HepG2 (cell line): ENCODE measurements around the gene ZNF134. TPM values are rescaled to one million over a fixed set of nuclear protein-coding genes. Genes with fewer than 3 reads are reported as not detected.

Experiments used
- ATAC-seq: fragments of 200-7000 bp; cut with Tn5 transposase; 3 replicates; pipeline ENCODE4 v1.9.1; 2020; ENCODE audit warnings: mild to moderate bottlenecking, moderate library complexity
- BruUV-seq: library from RNA; stranded (reverse); fragments of 400-500 nt; replicated peaks from 2 replicates; lab custom pipeline; 2021; lab: Mats Ljungman, UMichigan
- CTCF ChIA-PET: fragments of 300-600 bp; formaldehyde crosslinking; extraction: SDS; loops from one replicate; lab custom pipeline; 2021; ENCODE audit warnings: low total read pairs, inconsistent platforms, low intra/inter-chr PET ratio; lab: Yijun Ruan, JAX
- POLR2A ChIA-PET: fragments of 350-600 bp; sonication (Branson Sonifier 250); formaldehyde crosslinking; loops from one replicate; lab custom pipeline; 2020; ENCODE audit warnings: antibody characterized with exemption, inconsistent platforms; lab: Yijun Ruan, JAX
- DNase-seq: peaks from one replicate; pipeline ENCODE4 v3.0.0-alpha.2; 2015; ENCODE audit warnings: low spot score
- FAIRE-seq: peaks from 3 replicates; lab custom pipeline; 2011; peaks lifted over from hg19 to GRCh38; lab: Jason Lieb, UNC
- H2AFZ ChIP-seq: one replicate; pipeline ENCODE4 v1.6.1; 2011; ENCODE audit warnings: low read length, inconsistent platforms
- H3K27ac ChIP-seq: fragments of 300-600 bp; 3 replicates; pipeline ENCODE4 v1.8.0; 2011; ENCODE audit warnings: mixed run types, mild to moderate bottlenecking, mixed read lengths, low read length, inconsistent platforms; ENCODE audit not compliant: insufficient read depth; ENCODE audit errors: extremely low read length
- H3K27me3 ChIP-seq, 2 experiments: fragments of 200-600 bp in 1 of 2; 2 replicates in 1 of 2; 3 replicates in 1 of 2; pipeline versions ENCODE4 v1.6.0 to v1.8.0; 2011; ENCODE audit warnings: low read length in 2 of 2, mild to moderate bottlenecking in 2 of 2, moderate library complexity in 2 of 2, inconsistent platforms in 1 of 2; ENCODE audit not compliant: insufficient read depth in 2 of 2, control insufficient read depth in 1 of 2
- H3K36me3 ChIP-seq, 2 experiments: fragments of 200-600 bp in 1 of 2; replicated peaks in 1 of 2; 2 replicates in 1 of 2; 3 replicates in 1 of 2; pipeline versions ENCODE4 v1.5.1 to v1.8.0; 2011; ENCODE audit warnings: low read length in 2 of 2, inconsistent platforms in 1 of 2; ENCODE audit not compliant: insufficient read depth in 2 of 2, control insufficient read depth in 1 of 2
- H3K4me1 ChIP-seq: 2 replicates; pipeline ENCODE4 v1.5.1; 2012; ENCODE audit warnings: low read length, inconsistent platforms; ENCODE audit not compliant: insufficient read depth
- H3K4me2 ChIP-seq: 2 replicates; pipeline ENCODE4 v1.6.0; 2011; ENCODE audit warnings: low read depth, low read length, inconsistent platforms
- H3K4me3 ChIP-seq, 3 experiments: fragments of 200-600 bp in 1 of 3; sonication (generic), shearing (Covaris generic) in 1 of 3; replicated peaks in 1 of 3; 2 replicates each; pipeline ENCODE4 v1.5.1; 2011 to 2016; ENCODE audit warnings: low read length in 3 of 3, inconsistent platforms in 2 of 3, low read depth in 2 of 3, mild to moderate bottlenecking in 2 of 3, control low read depth in 1 of 3, mixed read lengths in 1 of 3; ENCODE audit not compliant: insufficient read depth in 1 of 3
- H3K79me2 ChIP-seq: one replicate; pipeline ENCODE4 v1.6.1; 2011; ENCODE audit warnings: low read length, inconsistent platforms; ENCODE audit not compliant: insufficient read depth
- H3K9ac ChIP-seq: 2 replicates; pipeline ENCODE4 v1.6.0; 2011; ENCODE audit warnings: mild to moderate bottlenecking, low read depth, low read length, inconsistent platforms; ENCODE audit not compliant: insufficient read depth
- H3K9me3 ChIP-seq: 2 replicates; pipeline ENCODE4 v1.5.1; 2012; ENCODE audit warnings: mild to moderate bottlenecking, low read length
- H4K20me1 ChIP-seq: 2 replicates; pipeline ENCODE4 v1.6.0; 2011; ENCODE audit warnings: inconsistent platforms, mild to moderate bottlenecking, low read length, moderate library complexity; ENCODE audit not compliant: insufficient read depth
- ARID2 ChIP-seq: sonication (generic); formaldehyde crosslinking; IDR thresholded peaks from 2 replicates; pipeline ENCODE4 v1.8.1; 2022; ENCODE audit warnings: mild to moderate bottlenecking, missing genetic modification reagents, borderline replicate concordance
- BATF2 ChIP-seq: sonication (generic); formaldehyde crosslinking; IDR thresholded peaks from 2 replicates; pipeline ENCODE4 v1.8.0; 2022; ENCODE audit warnings: mild to moderate bottlenecking, missing genetic modification reagents, moderate library complexity
- FLYWCH1 ChIP-seq: sonication (generic); formaldehyde crosslinking; IDR thresholded peaks from 2 replicates; pipeline ENCODE4 v1.8.1; 2023; ENCODE audit warnings: mild to moderate bottlenecking, missing genetic modification reagents
- MEIS1 ChIP-seq: sonication (generic); formaldehyde crosslinking; IDR thresholded peaks from 2 replicates; pipeline ENCODE4 v1.9.0; 2021; ENCODE audit warnings: mild to moderate bottlenecking, missing genetic modification reagents, moderate library complexity, borderline replicate concordance
- MLXIP ChIP-seq: sonication (generic); formaldehyde crosslinking; IDR thresholded peaks from 2 replicates; pipeline ENCODE4 v1.9.0; 2021; ENCODE audit warnings: missing genetic modification reagents, borderline replicate concordance
- NCOR1 ChIP-seq: fragments of 200-600 bp; sonication (generic); IDR thresholded peaks from 2 replicates; pipeline ENCODE4 v1.7.0; 2017; ENCODE audit warnings: antibody characterized with exemption, low read length, borderline replicate concordance
- NFIB ChIP-seq: sonication (generic); formaldehyde crosslinking; IDR thresholded peaks from 2 replicates; pipeline ENCODE4 v1.9.0; 2021; ENCODE audit warnings: missing genetic modification reagents, mild to moderate bottlenecking, borderline replicate concordance
- PAXIP1 ChIP-seq: sonication (generic); formaldehyde crosslinking; conservative IDR thresholded peaks from 2 replicates; pipeline ENCODE4 v1.4.0; 2020; ENCODE audit warnings: mild to moderate bottlenecking, missing genetic modification reagents, moderate library complexity
- TBP ChIP-seq: sonication (generic); formaldehyde crosslinking; IDR thresholded peaks from 2 replicates; pipeline ENCODE4 v1.5.0; 2020; ENCODE audit warnings: missing genetic modification reagents
- ZNF362 ChIP-seq: sonication (generic); formaldehyde crosslinking; IDR thresholded peaks from 2 replicates; pipeline ENCODE4 v1.4.0; 2020; ENCODE audit warnings: missing genetic modification reagents, mild to moderate bottlenecking, borderline replicate concordance
- ZNF788 ChIP-seq: sonication (generic); formaldehyde crosslinking; IDR thresholded peaks from 2 replicates; pipeline ENCODE4 v1.5.0; 2020; ENCODE audit warnings: mild to moderate bottlenecking, missing genetic modification reagents, borderline replicate concordance
- ZSCAN22 ChIP-seq: sonication (generic); formaldehyde crosslinking; IDR thresholded peaks from 2 replicates; pipeline ENCODE4 v1.4.0; 2020; ENCODE audit warnings: mild to moderate bottlenecking, missing genetic modification reagents
- WGBS: methylation state at CpG from one replicate; pipeline ENCODE4 v1.1.6; 2017; ENCODE audit warnings: low lambda C conversion rate; 5-methylcytosine and 5-hydroxymethylcytosine counted together
- in situ Hi-C: cut with HindIII; loops from 2 replicates; pipeline ENCODE4 v1.10.0; 2017; ENCODE audit warnings: low pct_unique_long_range_greater_than_20kb; ENCODE audit not compliant: extremely low pct_ligation_motif_present
- intact Hi-C: fragments of 100-400 bp; cut with micrococcal nuclease; formaldehyde crosslinking; loops from one replicate; pipeline ENCODE4 v1.10.0; 2022; ENCODE audit not compliant: unreplicated experiment
- polyA plus RNA-seq, 8 experiments: library from polyadenylated mRNA; depleted of rRNA in 3 of 8; stranded (reverse) in 7 of 8; unstranded in 1 of 8; fragments of >200 nt; fragmentation: Illumina TruSeq in 4 of 8; extraction: Trizol in 4 of 8; gene quantifications; 2 replicates each; pipeline versions ENCODE4 v1.2.1 to v1.2.3, GENCODE V29; 2011 to 2016; ENCODE audit warnings: low read depth in 4 of 8, missing spikeins in 1 of 8, mixed read lengths in 1 of 8; ENCODE audit not compliant: insufficient read depth in 1 of 8
- total RNA-seq, 5 experiments: library from RNA; depleted of rRNA; stranded (reverse); fragments of >200 nt; fragmentation: Illumina TruSeq; extraction: Trizol; gene quantifications; 2 replicates each; pipeline ENCODE4 v1.2.3, GENCODE V29; 2016; ENCODE audit warnings: low read depth in 1 of 5

ZNF134 gene
- total and polyA plus RNA-seq, 2 of the 13 experiments (the other 11 are each of a cell fraction or from before 2014, with no cell fraction given): 6.8 to 17.1 TPM

- POLR2A ChIA-PET: no interaction called here
- H3K79me2 ChIP-seq: peaks cover 21% of the 10 kb centered on the region
- in situ Hi-C loops (no loop called here), intact Hi-C loops (no loop called here)
- H3K9me3 ChIP-seq: peaks cover 8% of the 10 kb centered on the region; the same call in 1 of the 2 replicates
- CTCF ChIA-PET: no interaction called here
- H3K27ac ChIP-seq: no peak overlapping the region
- H3K36me3 ChIP-seq: peaks cover 5 to 14% of the 10 kb centered on the region in 2 experiments; a peak in 3 of 5 replicates
- H4K20me1 ChIP-seq: no peaks in the 10 kb centered on the region
- H3K4me3 ChIP-seq: no peak overlapping the region
- FAIRE-seq: no peak
- H3K9ac ChIP-seq: no peak overlapping the region
- H3K27me3 ChIP-seq: no peaks in the 10 kb centered on the region; a peak in 1 of 5 replicates
- no peak for TF ChIP-seq ARID2 (CRISPR knock-in tag)
- TF ChIP-seq NFIB (CRISPR knock-in tag): no peak
- TF ChIP-seq MEIS1: no peak
- TF ChIP-seq MLXIP (CRISPR knock-in tag): no peak
- no peak for TF ChIP-seq ZSCAN22 (CRISPR knock-in tag)
- TF ChIP-seq NCOR1: no peak
- TF ChIP-seq FLYWCH1: no peak
- TF ChIP-seq ZNF362 (CRISPR knock-in tag): no peak
- no peak for TF ChIP-seq ZNF788 (CRISPR knock-in tag)
- no peak for TF ChIP-seq PAXIP1 (CRISPR knock-in tag)
- no peak for TF ChIP-seq TBP (CRISPR knock-in tag)
- TF ChIP-seq BATF2: no peak
- ATAC-seq: no peak
- peaks cover 20% of the 10 kb centered on the region for H3K4me1 ChIP-seq
- no peak overlapping the region for H3K4me2 ChIP-seq
- H2AFZ ChIP-seq: no peak overlapping the region
- DNase-seq: no peak
- 81% methylated on average over 4 of the region's 4 CpGs for WGBS
- BruUV-seq: no TSS peak
Measured at GRCh38 chr19:57611113-57611512, 2.9 kb upstream of the ZNF134 start.
